Vagina (tissue), 2 donors: ENCODE data around the gene CAND2. TPM values are rescaled to one million over a fixed set of nuclear protein-coding genes. Genes with fewer than 3 reads are reported as not detected.

Source experiments
- DNase-seq, 2 donors: peaks; one replicate each; pipeline ENCODE4 v3.0.0-alpha.2; 2017; ENCODE audit errors: extremely low spot score in 2 of 2
- H3K27ac ChIP-seq: fragments of 200-600 bp; sonication (generic); one replicate; pipeline ENCODE4 v1.5.1; 2019
- H3K27me3 ChIP-seq: fragments of 200-600 bp; sonication (generic); one replicate; pipeline ENCODE4 v1.5.1; 2019
- H3K36me3 ChIP-seq, 2 donors: fragments of 200-600 bp; sonication (generic); one replicate each; pipeline ENCODE4 v1.5.1; 2017 to 2019
- H3K4me1 ChIP-seq: fragments of 200-600 bp; sonication (generic); one replicate; pipeline ENCODE4 v1.5.1; 2019
- H3K4me3 ChIP-seq, 2 donors: fragments of 200-600 bp; sonication (generic); 1 replicate in 1 of 2; 2 replicates in 1 of 2; pipeline ENCODE4 v1.5.1; 2016 to 2019
- H3K9me3 ChIP-seq: fragments of 200-600 bp; sonication (generic); one replicate; pipeline ENCODE4 v1.5.1; 2019
- POLR2A ChIP-seq, 2 donors: fragments of 450-650 bp; IDR thresholded peaks; one replicate each; pipeline ENCODE4 v1.6.1; 2017; ENCODE audit warnings: antibody characterized with exemption in 2 of 2, mild to moderate bottlenecking in 2 of 2, moderate library complexity in 2 of 2
- POLR2AphosphoS5 ChIP-seq, 2 donors: sonication (generic); formaldehyde crosslinking; IDR thresholded peaks; one replicate each; pipeline ENCODE4 v1.9.0; 2017; ENCODE audit warnings: antibody characterized with exemption in 2 of 2, mild to moderate bottlenecking in 2 of 2, low read depth in 1 of 2; ENCODE audit not compliant: insufficient read depth in 1 of 2
- intact Hi-C: fragments of 100-400 bp; cut with DNase I; formaldehyde crosslinking; loops from one replicate; pipeline ENCODE4 v1.15.1; 2023
- total RNA-seq: library from RNA; depleted of rRNA; stranded (reverse); fragments of >200 nt; gene quantifications from one replicate; pipeline ENCODE4 v1.2.3, GENCODE V29; 2016
- TF ChIP-seq, protein P1 (sequence below), 3 experiments: fragments of 450-650 bp in 2 of 3; fragments of 200-600 bp in 1 of 3; sonication (generic) in 1 of 3; IDR thresholded peaks; one replicate each; pipeline ENCODE4 v1.5.1; 2017 to 2019; ENCODE audit warnings: antibody characterized with exemption in 3 of 3, mild to moderate bottlenecking in 2 of 3, moderate library complexity in 2 of 3

Gene CAND2
- total RNA-seq, 1 donor from 2014 or later = 12.5 TPM

DNA sequence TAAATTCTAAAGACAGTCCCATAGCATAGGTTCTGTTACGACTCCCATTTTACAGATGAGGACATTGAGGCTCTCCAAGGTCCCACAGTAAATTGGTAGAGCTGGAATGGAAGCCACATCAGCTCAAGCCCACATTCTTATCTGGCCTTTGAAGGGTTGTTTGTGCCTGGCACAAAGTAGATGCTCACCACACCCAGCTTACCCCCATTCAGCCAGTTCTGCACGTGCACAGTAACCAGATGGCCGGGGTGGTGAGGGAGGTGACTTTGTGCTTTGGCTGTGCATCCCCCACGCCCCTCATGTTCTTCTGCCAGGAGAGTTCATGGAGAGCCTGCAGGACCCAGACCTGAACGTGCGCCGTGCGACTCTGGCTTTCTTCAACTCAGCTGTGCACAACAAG, 28.7 kb downstream of the CAND2 start:
- Histone ChIP-seq H3K9me3 (no peaks in the 10 kb centered on the region), H3K36me3 (peaks cover 0 to 7% of the 10 kb centered on the region in 2 donors)
- TF ChIP-seq POLR2A (IDR thresholded peaks at IDR 0.05) (no peak), POLR2AphosphoS5 (IDR thresholded peaks at IDR 0.05; ENCODE audit: insufficient read depth in 1 of 2, low read depth in 1 of 2) (no peak)
- TF ChIP-seq, protein P1, sequence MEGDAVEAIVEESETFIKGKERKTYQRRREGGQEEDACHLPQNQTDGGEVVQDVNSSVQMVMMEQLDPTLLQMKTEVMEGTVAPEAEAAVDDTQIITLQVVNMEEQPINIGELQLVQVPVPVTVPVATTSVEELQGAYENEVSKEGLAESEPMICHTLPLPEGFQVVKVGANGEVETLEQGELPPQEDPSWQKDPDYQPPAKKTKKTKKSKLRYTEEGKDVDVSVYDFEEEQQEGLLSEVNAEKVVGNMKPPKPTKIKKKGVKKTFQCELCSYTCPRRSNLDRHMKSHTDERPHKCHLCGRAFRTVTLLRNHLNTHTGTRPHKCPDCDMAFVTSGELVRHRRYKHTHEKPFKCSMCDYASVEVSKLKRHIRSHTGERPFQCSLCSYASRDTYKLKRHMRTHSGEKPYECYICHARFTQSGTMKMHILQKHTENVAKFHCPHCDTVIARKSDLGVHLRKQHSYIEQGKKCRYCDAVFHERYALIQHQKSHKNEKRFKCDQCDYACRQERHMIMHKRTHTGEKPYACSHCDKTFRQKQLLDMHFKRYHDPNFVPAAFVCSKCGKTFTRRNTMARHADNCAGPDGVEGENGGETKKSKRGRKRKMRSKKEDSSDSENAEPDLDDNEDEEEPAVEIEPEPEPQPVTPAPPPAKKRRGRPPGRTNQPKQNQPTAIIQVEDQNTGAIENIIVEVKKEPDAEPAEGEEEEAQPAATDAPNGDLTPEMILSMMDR (IDR thresholded peaks at IDR 0.05) = no peak

DNA sequence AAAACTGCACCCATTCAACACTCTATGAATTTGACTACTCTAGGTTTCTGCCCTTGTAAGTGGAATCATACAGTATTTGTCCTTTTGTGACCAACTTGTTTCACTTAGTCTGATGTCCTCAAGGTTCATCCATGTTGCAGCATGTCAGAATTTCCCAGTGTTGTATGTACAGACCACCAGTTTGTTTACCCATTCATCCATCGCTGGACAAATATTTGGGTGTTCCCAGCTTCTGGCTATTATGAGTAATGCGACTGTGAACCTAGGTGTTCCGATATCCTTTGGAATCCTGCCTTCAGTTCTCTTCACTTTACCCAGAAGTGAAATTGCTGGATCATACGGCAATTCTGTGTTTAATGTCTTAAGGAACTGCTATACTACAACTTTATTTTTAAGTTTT, 32.3 kb downstream of the CAND2 start:
- peaks cover 0 to 33% of the 10 kb centered on the region in 2 donors for H3K36me3 ChIP-seq
- no peak overlapping the region for H3K27ac ChIP-seq
- H3K9me3 ChIP-seq = no peaks in the 10 kb centered on the region
- no peak for DNase-seq
- H3K4me3 ChIP-seq = no peak overlapping the region
- no peaks in the 10 kb centered on the region for H3K4me1 ChIP-seq
- H3K27me3 ChIP-seq = no peaks in the 10 kb centered on the region
- intact Hi-C loops = no loop called here
- TF ChIP-seq POLR2A (IDR thresholded peaks at IDR 0.05) = no peak
- no peak for TF ChIP-seq POLR2AphosphoS5 (IDR thresholded peaks at IDR 0.05; ENCODE audit: insufficient read depth in 1 of 2, low read depth in 1 of 2)
- TF ChIP-seq, protein P1 (IDR thresholded peaks at IDR 0.05) = no peak

More for the DNA sequence above, 28.7 kb downstream of the CAND2 start:
- no peaks in the 10 kb centered on the region for H3K4me1 ChIP-seq
- no peak overlapping the region for H3K4me3 ChIP-seq
- intact Hi-C loops = no loop called here
- DNase-seq = no peak
- H3K27me3 ChIP-seq = no peaks in the 10 kb centered on the region
- H3K27ac ChIP-seq = no peak overlapping the region

DNA sequence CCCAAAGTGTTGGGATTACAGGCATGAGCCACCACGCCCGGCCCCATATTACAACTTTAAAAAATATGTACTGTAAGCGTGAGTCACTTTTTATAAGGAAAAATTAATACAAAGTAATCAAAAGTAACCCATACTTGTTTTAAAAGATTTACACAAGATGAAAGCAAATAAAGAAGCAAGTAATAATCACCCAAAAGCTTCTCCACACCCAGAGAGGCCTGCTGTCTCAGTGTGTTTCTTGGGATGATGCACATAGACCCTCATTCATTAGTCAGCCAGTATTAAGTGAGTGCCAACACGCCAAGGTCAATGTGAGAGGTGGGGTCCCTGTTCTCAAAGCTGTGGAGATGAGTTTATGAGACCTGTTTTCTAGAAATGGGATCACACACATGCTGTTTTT, 32.9 kb downstream of the CAND2 start:
- no peak overlapping the region for H3K27ac ChIP-seq
- H3K4me3 ChIP-seq = no peak overlapping the region
- intact Hi-C loops = no loop called here
- H3K4me1 ChIP-seq = no peaks in the 10 kb centered on the region
- TF ChIP-seq, protein P1 (IDR thresholded peaks at IDR 0.05) = no peak
- TF ChIP-seq POLR2A (IDR thresholded peaks at IDR 0.05) (no peak), POLR2AphosphoS5 (IDR thresholded peaks at IDR 0.05; ENCODE audit: insufficient read depth in 1 of 2, low read depth in 1 of 2) (no peak)
- no peaks in the 10 kb centered on the region for H3K27me3 ChIP-seq
- peaks cover 0 to 39% of the 10 kb centered on the region in 2 donors for H3K36me3 ChIP-seq
- H3K9me3 ChIP-seq = no peaks in the 10 kb centered on the region
- DNase-seq = no peak

DNA sequence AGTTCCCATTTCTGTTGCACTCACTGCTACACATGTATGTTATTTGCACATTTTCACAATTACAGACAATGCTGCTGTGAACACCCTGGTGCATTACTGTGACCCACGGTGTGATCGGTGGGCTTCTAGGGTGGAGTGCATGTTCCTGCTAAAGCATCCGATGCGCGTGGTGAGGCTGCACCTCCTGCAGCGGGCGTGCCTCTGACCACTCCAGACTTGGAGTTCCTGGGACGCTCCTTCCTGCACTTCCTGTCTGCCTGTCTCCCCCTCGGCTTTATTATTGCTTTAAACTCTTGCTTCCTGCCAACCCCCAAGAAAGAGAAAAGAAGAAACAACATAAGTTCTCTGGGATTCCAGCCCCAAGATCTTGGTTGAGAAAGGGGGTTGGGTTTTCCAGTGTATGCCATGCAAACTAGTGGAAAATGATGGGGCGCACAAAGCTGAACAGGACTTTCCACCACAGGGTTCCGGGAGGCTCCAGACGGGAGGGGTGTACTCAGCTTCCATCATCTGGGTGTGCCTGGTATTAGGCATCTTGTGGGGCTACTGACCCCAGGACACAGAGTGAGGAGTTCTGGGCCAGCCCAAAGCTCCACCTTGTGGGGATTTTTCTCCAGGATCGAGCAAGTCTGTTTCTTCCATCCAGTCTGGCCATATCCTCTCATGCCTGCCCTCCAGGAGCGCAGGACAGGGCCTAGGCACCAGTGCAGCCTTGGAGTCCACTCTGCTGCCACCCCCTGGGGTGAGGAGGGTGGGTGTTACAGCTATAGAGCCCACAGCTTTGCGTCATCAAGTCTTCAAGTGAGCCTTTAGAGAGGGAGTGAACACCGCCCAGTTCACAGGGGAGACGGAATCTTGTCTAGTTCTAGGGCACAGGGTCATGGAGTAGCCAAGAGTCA, 33.7 kb downstream of the CAND2 start:
- DNase-seq = no peak
- H3K27ac ChIP-seq = no peak overlapping the region
- no peaks in the 10 kb centered on the region for H3K27me3 ChIP-seq
- peaks cover 0 to 47% of the 10 kb centered on the region in 2 donors for H3K36me3 ChIP-seq
- no peaks in the 10 kb centered on the region for H3K4me1 ChIP-seq
- intact Hi-C loops = no loop called here
- no peak for TF ChIP-seq POLR2AphosphoS5 (IDR thresholded peaks at IDR 0.05; ENCODE audit: insufficient read depth in 1 of 2, low read depth in 1 of 2)
- TF ChIP-seq, protein P1 (IDR thresholded peaks at IDR 0.05) = no peak
- no peak for TF ChIP-seq POLR2A (IDR thresholded peaks at IDR 0.05)
- no peak overlapping the region for H3K4me3 ChIP-seq
- no peaks in the 10 kb centered on the region for H3K9me3 ChIP-seq

DNA sequence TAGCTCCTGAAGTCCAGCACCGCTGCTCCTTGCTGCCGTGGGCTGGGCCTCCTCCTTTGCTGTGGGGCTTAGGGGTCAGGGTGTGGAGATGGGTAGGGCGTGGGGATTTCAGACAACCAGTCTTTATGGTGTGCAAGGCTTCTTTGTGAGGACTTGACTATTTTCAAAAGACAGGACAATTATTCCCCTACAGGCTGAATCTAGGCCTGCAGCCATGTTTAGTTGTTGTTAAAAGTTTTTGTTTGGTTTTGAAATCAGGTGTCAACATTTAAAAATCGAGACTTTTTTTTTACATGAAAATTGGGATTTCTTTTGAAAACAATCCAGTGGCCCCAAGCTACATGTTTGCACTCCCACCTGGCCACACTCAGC, 34.3 kb downstream of the CAND2 start:
- intact Hi-C loops = no loop called here
- no peak for DNase-seq
- no peaks in the 10 kb centered on the region for H3K27me3 ChIP-seq
- H3K4me1 ChIP-seq = no peaks in the 10 kb centered on the region
- TF ChIP-seq POLR2A (IDR thresholded peaks at IDR 0.05) = no peak
- no peak for TF ChIP-seq POLR2AphosphoS5 (IDR thresholded peaks at IDR 0.05; ENCODE audit: insufficient read depth in 1 of 2, low read depth in 1 of 2)
- TF ChIP-seq, protein P1 (IDR thresholded peaks at IDR 0.05) = no peak
- peaks cover 0 to 52% of the 10 kb centered on the region in 2 donors for H3K36me3 ChIP-seq
- H3K9me3 ChIP-seq = no peaks in the 10 kb centered on the region
- H3K27ac ChIP-seq = no peak overlapping the region
- no peak overlapping the region for H3K4me3 ChIP-seq
